NCI-H2196 (cell line): ENCODE results near the gene CCN5.
"Not testable (repeated sequence)": the region's sequence is repeated elsewhere in the genome, so short reads cannot be mapped to it uniquely, and the experiment has no call there.

Source experiments
- DNase-seq: peaks from one replicate; lab custom pipeline; 2025; ENCODE audit not compliant: unreplicated experiment; lab: John Stamatoyannopoulos, UW

CCN5 gene

DNA sequence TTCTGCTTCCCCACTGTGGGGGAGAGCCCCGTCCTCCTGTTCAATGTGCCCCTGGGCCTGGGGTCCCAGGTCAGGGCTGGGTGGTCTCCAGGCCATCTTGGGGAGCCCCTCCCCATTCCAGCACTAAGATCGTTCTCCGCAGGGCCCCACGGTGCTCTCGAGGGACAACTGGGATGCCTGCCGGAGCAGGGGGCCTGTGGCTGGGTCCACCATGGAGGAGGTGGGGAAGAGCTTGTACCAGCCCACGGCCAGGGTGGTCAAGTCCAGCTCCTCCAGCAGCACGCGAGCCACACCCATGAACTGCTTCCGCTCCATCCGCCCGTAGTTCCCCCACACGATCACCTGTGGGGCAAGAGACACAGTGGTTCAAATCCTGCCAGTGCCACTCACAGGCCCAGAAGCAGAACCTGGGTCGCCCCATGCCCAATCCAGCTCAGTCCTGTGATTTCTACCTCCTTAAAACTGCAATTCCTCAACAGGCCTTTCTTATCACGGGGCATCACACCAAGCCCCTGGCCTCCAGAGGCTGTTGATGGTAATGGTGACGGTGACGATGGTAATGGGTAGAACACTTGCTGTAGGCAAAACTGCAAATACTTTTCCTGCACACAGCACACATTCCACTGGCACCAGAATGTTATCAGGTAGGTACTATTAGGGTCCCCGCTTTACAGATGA, 41.0 kb downstream of the CCN5 start:
- DNase-seq = no peak

DNA sequence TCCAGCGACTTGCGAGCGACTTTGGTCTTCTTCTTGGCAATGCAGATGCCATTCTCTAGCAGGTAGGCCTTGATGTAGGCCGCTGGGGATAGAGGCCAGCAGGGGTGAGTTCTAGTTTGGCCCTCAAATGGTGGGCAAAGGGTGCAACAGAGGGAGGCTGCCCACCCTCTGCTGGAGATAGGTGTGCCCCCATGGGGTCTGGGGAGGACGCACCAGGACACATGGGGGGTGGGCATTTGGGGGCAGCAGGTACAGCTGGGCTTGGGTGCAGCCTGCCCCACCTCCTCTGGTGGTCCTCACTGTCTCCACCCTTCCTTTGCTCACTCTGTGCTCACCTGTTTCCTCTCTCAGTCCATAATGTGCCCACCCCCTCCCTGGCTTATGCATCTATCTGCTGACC, 41.8 kb downstream of the CCN5 start:
- DNase-seq = no peak

- DNase-seq = no peak
These were observed 43.3 kb downstream of the CCN5 start for GRCh38 chr20:44758247-44759101.

DNA sequence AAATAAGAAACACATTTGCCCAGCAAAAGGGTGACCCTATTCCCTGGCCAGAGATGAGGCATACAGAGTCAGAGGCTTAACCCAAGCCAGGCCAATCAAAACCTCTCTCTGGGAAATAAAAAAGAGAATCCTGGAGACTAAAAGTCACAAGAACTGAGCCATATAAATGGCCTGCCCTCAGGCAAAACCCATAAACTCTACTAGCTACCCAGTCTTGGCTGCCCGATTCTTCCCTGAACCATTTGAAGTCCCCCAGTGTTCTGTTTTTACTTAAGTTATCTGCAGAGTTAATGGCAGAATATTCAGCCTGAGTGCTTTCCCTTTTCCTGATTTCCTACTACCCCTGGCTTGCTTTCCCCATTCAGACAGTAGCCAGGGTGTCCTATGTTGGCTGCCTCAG, 44.4 kb downstream of the CCN5 start:
- DNase-seq = no peak

DNA sequence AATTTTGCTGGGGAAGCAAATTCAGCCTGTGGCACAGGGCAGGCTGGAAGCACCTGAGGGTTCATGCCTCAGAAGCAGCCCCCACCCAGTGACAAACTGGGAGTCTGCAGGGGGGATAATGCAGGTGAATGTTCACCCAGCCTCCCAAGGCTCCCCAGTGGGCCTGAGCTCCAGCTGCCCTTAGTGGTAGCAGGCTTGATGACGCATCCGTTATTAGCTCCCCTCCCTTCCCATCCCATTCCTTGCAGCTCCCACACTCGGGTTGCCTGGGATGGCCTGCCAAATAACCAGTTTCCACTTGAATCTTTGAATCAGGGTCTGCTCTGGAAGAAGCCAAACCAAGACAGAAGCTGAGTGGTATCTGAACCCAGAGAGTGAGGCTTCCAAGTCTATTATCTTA, 46.3 kb downstream of the CCN5 start:
- DNase-seq = no peak

DNA sequence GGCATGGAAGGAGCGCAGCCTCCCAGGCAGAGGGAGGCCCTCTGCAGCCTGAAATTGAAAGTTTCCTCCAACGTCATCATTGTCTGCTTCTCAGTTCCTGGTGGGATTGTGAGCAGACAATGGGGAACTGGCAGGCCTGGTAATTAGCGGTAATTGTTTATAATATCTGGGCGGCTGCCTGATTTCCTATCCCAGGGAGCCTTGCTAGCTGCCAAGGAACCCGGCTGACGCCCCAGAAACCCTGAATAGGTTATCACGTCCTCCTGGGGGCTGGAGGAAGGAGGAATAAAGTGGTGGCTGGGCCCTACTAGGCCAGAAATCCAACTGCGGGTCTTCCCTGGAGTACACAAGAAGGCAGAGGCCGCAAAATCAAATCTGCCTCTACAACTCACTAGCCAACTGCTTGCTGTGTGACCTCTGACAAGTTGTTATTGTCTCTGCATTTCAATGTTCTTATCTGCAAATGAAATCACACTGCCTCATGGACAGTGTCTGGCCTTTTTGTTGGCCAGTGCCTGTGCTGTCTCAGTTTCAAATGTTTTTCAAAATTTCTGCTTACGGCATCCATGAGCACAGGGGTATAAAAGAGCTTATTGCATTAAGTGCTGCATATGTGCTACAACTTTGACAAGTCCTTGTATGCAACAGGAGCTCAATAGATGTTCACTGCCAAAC, 47.4 kb downstream of the CCN5 start:
- DNase-seq = no peak

DNA sequence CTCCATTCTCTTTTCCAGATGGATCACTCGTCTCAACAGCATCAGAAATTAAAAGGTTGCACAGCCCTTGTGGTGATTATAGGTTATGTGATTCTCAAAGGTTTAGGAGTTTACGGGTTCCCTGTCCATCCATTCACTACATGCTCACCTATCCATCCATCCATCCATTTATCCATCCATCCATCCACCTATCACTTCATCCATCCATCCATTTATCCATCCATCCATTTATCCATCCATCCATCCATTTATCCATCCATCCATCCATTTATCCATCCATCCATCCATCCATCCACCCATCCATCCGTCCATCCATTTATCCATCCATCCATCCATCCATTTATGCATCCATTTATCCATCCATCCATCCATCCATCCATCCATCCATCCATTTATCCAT, 48.6 kb downstream of the CCN5 start:
- DNase-seq = not testable (repeated sequence)

DNA sequence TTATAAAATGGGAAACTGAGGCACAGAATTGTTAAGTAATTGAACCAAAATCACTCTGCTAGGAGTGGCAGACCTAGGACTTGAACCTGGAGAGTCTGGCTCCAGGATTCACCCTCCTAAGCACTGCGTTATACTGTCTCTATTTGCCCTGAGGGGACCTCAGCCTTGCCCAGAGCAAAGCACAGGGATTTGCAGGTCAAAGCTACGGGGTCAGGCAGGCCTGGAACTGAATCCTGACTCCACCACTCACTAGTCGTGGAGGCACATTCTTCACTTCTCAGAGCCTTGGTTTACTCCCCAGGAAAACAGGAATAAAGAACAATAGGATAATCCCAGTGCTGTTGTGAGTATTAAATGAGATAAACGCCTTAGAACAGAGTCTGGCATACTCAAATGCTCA, 49.9 kb downstream of the CCN5 start:
- DNase-seq = no peak

DNA sequence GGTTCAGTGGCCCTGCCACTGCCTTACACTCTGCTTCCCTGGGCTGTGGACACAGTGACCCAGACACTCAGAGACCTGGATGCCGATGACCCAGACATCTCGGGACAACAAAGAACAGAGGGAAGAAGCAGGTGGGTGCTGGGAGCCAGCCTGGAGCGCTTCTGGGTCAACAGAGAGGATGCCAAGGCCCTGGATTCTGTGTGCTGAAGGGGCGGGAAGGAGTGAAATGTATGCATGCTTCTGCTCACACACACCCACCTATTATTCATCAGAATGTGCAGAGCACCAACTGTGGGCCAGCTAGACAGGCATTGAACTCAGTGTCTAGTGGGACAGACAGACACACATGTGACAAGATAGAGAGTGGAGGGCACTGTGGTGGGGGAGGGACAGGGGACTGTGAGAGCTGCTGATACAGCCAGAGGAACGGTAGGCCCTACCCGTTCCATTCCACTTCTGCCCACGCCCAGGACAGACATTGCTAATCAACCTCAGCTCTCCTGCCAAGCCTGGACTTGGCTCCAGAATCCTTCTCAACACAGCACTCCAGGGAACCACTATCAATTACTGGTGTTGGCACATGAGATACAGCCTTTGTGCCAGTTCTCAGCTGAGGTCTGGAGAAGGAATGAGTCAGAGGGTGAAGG, 50.7 kb downstream of the CCN5 start:
- DNase-seq = peak; percentile 82

GRCh38 chr20:44768256-44768655, 53.1 kb downstream of the CCN5 start:
- DNase-seq = peak; percentile 20

- no peak for DNase-seq
These were observed 53.8 kb downstream of the CCN5 start for GRCh38 chr20:44768854-44769480.

- no peak for DNase-seq
These were observed 54.3 kb downstream of the CCN5 start for GRCh38 chr20:44769481-44769863.

DNA sequence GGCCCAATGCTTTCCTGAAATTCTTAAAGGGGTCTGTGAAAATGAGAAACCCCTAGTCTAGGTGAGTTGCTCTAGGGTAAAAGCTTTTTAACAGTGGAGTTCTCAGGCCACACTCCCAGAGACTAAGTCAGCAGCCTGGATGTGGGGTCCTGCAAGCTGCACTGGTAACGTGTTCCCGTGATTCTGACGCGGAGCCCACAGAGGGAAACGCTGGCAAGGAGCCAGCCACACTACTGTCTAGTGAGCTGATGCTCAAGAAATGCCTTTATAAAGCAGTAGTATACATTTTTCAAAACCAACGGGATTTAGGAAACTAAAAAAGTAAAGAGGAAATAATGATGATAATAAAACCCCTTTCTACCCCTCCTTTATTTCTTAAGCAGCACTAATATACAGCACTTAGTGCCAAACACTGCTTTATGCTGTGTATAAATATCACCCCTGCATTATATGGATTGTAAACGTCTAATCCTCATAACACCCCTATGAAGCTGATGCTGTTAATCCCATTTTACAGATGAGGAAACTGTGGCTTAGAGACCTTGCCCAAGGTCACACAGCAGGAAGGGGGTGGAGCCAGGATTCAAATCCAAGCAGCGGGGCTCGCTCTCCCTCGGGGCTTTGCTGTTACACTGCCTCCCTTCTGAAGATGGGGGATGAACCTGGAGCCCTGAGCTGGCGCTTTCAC, 55.5 kb downstream of the CCN5 start:
- DNase-seq = no peak

DNA sequence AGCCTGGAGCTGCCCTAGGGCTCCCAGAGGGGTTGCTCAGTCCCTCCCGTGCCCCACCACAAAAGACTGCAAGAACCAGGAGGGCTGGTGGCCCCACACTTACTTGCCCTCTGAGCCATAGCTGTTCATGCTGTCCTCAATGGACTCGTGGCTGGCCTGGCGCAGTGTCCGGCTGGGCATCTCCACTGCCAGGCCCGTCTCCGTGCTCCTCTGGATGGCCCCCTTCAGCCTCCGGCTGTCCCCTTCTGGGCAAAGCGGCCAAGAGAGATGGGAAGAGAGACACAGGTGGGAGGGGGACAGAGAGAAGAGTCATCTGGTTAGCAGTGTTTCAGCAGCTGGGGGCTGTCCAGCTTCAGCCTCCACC, 56.0 kb downstream of the CCN5 start:
- no peak for DNase-seq

DNA sequence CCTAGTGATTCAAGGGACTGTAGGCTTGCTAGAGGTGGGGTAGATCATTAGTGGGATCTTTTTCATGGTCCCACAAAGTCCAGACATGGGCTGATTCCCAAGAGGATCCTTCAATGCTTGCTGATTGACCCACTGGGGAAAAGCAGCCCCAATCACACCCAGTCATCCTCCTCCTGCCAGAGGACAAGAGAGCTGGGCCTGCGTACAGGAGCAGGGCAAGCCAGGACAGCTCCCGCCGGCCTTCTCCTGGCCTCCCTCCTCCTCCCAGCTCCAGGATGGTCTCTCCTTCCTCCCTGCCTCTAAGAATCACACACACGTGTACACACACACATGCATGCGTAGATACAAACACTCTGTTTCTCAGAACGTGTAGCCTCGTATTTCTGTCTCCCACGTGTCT, 57.5 kb downstream of the CCN5 start:
- no peak for DNase-seq

DNA sequence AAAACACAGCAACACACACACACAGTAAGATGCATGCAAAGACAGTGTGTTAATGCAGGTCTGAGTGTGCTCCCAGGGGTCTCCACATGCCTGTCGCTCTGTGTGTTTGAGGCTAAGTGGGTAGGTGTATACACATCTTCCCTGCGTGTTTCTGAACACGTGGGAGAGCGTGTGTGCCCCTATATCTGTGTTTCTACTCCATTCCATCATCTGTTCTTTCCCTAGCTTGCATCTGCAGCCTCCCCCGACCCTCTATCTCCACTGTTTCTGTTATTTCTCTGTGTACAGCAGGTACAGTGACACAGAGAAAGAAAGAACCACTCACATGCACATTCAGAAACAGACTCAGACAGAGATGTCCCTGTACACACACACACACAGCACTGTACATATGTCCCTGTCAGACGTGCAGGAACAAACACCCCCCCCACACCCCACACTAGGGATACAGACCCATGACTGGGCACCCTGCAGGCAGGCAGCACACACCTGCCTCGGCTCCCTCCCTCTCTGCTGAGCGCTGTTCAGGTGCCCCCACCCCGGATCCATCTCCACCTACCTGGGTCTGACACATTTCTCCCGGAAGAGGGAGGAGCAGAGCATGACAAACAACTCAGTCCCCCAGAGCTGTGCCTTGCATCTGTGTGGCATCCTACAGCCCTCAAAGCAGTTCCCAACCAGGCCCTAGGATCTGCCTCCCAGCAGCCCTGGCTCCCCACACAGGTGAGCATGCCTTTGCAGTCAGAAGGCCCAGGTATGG, 58.1 kb downstream of the CCN5 start:
- no peak for DNase-seq

DNA sequence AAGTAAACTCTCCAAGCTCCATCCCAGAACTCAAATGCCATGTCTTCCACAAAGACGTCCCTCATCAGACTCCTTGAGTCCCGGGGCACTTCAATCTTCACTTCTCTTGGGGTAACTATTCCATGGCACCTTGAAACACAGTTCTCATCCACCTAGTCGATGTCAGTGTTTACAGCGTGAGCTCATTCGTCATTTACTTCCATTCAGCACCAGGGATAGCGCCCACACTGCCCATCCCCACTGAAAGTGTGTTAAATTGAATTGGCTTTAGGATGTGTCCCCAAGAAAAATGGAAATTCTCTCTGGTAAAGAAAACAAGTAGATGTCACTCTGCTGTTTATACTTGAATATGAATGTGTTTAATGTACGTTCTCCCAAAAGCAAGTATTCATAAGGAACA, 61.8 kb downstream of the CCN5 start:
- no peak for DNase-seq
